ENCODE data around the gene KCNIP1.

KCNIP1 gene

GRCh38 chr5:170528976-170529375 lies 25.2 kb downstream of the KCNIP1 start:
- no peak for TF ChIP-seq TCF12 (IDR thresholded peaks at IDR 0.05; ENCODE audit: low read depth)
- no peak for TF ChIP-seq CEBPB (IDR thresholded peaks at IDR 0.05)
- TF ChIP-seq TAF1 (IDR thresholded peaks at IDR 0.05; ENCODE audit: low read depth), result no peak
- TF ChIP-seq RAD21 (IDR thresholded peaks at IDR 0.05; ENCODE audit: low read depth), result no peak
- TF ChIP-seq, protein P1, sequence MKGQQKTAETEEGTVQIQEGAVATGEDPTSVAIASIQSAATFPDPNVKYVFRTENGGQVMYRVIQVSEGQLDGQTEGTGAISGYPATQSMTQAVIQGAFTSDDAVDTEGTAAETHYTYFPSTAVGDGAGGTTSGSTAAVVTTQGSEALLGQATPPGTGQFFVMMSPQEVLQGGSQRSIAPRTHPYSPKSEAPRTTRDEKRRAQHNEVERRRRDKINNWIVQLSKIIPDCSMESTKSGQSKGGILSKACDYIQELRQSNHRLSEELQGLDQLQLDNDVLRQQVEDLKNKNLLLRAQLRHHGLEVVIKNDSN (IDR thresholded peaks at IDR 0.05), result no peak
- TF ChIP-seq NFIC (IDR thresholded peaks at IDR 0.05), result no peak
- no peak for TF ChIP-seq ZBTB7A (IDR thresholded peaks at IDR 0.05; ENCODE audit: low read depth)
- no peak for TF ChIP-seq EGR1 (IDR thresholded peaks at IDR 0.05)
- no peak for TF ChIP-seq CREB1 (IDR thresholded peaks at IDR 0.05; ENCODE audit: low read depth)
- TF ChIP-seq YY1 (IDR thresholded peaks at IDR 0.05; ENCODE audit: low read depth), result no peak
- no peak for TF ChIP-seq EP300 (IDR thresholded peaks at IDR 0.05; ENCODE audit: borderline replicate concordance)
- no peak for TF ChIP-seq TEAD4 (IDR thresholded peaks at IDR 0.05)
- TF ChIP-seq REST (IDR thresholded peaks at IDR 0.05; ENCODE audit: low read depth), result no peak
- no peak for TF ChIP-seq MAX (IDR thresholded peaks at IDR 0.05)
- no peak for TF ChIP-seq FOXM1 (IDR thresholded peaks at IDR 0.05; ENCODE audit: borderline replicate concordance, low read depth)

DNA sequence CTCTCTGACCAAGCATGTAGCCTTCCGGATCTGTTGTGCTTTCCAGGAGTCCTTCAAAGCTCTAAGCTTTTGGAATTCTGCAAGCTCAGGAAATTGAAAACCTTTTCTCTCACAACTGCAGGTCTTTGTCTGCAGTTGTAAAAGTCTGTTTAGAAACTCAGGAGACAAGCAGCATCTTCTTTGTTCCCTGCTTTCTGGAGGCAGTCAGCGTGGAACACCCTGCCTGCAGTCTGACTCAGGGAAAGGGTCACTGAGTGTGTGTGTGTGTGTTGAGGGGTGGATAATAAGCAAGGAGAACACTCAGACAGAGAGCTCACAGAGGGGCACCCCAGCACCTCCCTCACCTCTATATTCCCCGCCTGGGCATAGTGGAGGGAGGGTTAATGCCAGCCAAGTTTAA lies 29.1 kb downstream of the KCNIP1 start:
- no peak for TF ChIP-seq TCF12 (IDR thresholded peaks at IDR 0.05; ENCODE audit: low read depth)
- TF ChIP-seq EGR1 (IDR thresholded peaks at IDR 0.05), result no peak
- no peak for TF ChIP-seq TEAD4 (IDR thresholded peaks at IDR 0.05)
- no peak for TF ChIP-seq NFIC (IDR thresholded peaks at IDR 0.05)
- TF ChIP-seq CREB1 (IDR thresholded peaks at IDR 0.05; ENCODE audit: low read depth), result no peak
- no peak for TF ChIP-seq CEBPB (IDR thresholded peaks at IDR 0.05)
- no peak for TF ChIP-seq EP300 (IDR thresholded peaks at IDR 0.05; ENCODE audit: borderline replicate concordance)
- no peak for TF ChIP-seq REST (IDR thresholded peaks at IDR 0.05; ENCODE audit: low read depth)
- TF ChIP-seq TAF1 (IDR thresholded peaks at IDR 0.05; ENCODE audit: low read depth), result no peak
- no peak for TF ChIP-seq YY1 (IDR thresholded peaks at IDR 0.05; ENCODE audit: low read depth)
- no peak for TF ChIP-seq MAX (IDR thresholded peaks at IDR 0.05)

GRCh38 chr5:170533383-170533782 lies 29.6 kb downstream of the KCNIP1 start:
- TF ChIP-seq ZBTB7A (IDR thresholded peaks at IDR 0.05; ENCODE audit: low read depth), result no peak
- peak; percentile 11; the same call in 1 of the 2 replicates for TF ChIP-seq MAX (IDR thresholded peaks at IDR 0.05)

- TF ChIP-seq EGR1 (IDR thresholded peaks at IDR 0.05) (no peak), TCF12 (IDR thresholded peaks at IDR 0.05; ENCODE audit: low read depth) (no peak), CEBPB (IDR thresholded peaks at IDR 0.05) (no peak), EP300 (IDR thresholded peaks at IDR 0.05; ENCODE audit: borderline replicate concordance) (no peak), TAF1 (IDR thresholded peaks at IDR 0.05; ENCODE audit: low read depth) (no peak), NFIC (IDR thresholded peaks at IDR 0.05) (no peak), MAX (IDR thresholded peaks at IDR 0.05) (no peak), CREB1 (IDR thresholded peaks at IDR 0.05; ENCODE audit: low read depth) (no peak), RAD21 (IDR thresholded peaks at IDR 0.05; ENCODE audit: low read depth) (no peak), ZBTB7A (IDR thresholded peaks at IDR 0.05; ENCODE audit: low read depth) (no peak), TEAD4 (IDR thresholded peaks at IDR 0.05) (no peak)
- TF ChIP-seq, protein P1 (IDR thresholded peaks at IDR 0.05), result no peak
Observed at GRCh38 chr5:170534177-170534576, 30.4 kb downstream of the KCNIP1 start.

GRCh38 chr5:170534941-170535340 lies 31.1 kb downstream of the KCNIP1 start:
- no peak for TF ChIP-seq EP300 (IDR thresholded peaks at IDR 0.05; ENCODE audit: borderline replicate concordance)
- TF ChIP-seq MAX (IDR thresholded peaks at IDR 0.05), result no peak
- TF ChIP-seq CREB1 (IDR thresholded peaks at IDR 0.05; ENCODE audit: low read depth), result no peak
- TF ChIP-seq EGR1 (IDR thresholded peaks at IDR 0.05), result no peak
- TF ChIP-seq, protein P1 (IDR thresholded peaks at IDR 0.05), result no peak
- TF ChIP-seq TEAD4 (IDR thresholded peaks at IDR 0.05), result no peak
- no peak for TF ChIP-seq TAF1 (IDR thresholded peaks at IDR 0.05; ENCODE audit: low read depth)
- no peak for TF ChIP-seq CEBPB (IDR thresholded peaks at IDR 0.05)
- no peak for TF ChIP-seq ZBTB7A (IDR thresholded peaks at IDR 0.05; ENCODE audit: low read depth)
- TF ChIP-seq FOXM1 (IDR thresholded peaks at IDR 0.05; ENCODE audit: borderline replicate concordance, low read depth), result no peak
- TF ChIP-seq REST (IDR thresholded peaks at IDR 0.05; ENCODE audit: low read depth), result no peak
- TF ChIP-seq YY1 (IDR thresholded peaks at IDR 0.05; ENCODE audit: low read depth), result no peak
- no peak for TF ChIP-seq NFIC (IDR thresholded peaks at IDR 0.05)
- no peak for TF ChIP-seq TCF12 (IDR thresholded peaks at IDR 0.05; ENCODE audit: low read depth)
- TF ChIP-seq RAD21 (IDR thresholded peaks at IDR 0.05; ENCODE audit: low read depth), result no peak

Data from Ishikawa (cell line).